GM23338 (cell line): Measurements from ENCODE around the gene CYB5D1. TPM values are rescaled to one million over a fixed set of nuclear protein-coding genes. Genes with fewer than 3 reads are reported as not detected.
A peak's percentile ranks its signal among the peaks of the same experiment; 100 is the strongest.

Experiments
- ATAC-seq: fragments of 200-7000 bp; cut with Tn5 transposase; 3 replicates; pipeline ENCODE4 v1.9.1; 2020
- DNase-seq: peaks from one replicate; pipeline ENCODE4 v3.0.0-alpha.2; 2015; ENCODE audit warnings: low spot score
- H2AFZ ChIP-seq: fragments of 200-600 bp; sonication (generic); 2 replicates; pipeline ENCODE4 v1.8.0; 2016; ENCODE audit warnings: antibody characterized with exemption, mild to moderate bottlenecking, moderate library complexity
- H3F3A ChIP-seq: fragments of 200-600 bp; sonication (generic); replicated peaks from 2 replicates; pipeline ENCODE4 v1.8.0; 2017; ENCODE audit warnings: antibody characterized with exemption, mixed run types, low read depth
- H3K27ac ChIP-seq: fragments of 200-600 bp; sonication (generic); 2 replicates; pipeline ENCODE4 v1.6.1; 2016; ENCODE audit warnings: low read depth
- H3K27me3 ChIP-seq: fragments of 200-600 bp; sonication (generic); 2 replicates; pipeline ENCODE4 v1.8.0; 2016; ENCODE audit warnings: mild to moderate bottlenecking, mixed run types, moderate library complexity; ENCODE audit not compliant: insufficient read depth
- H3K36me3 ChIP-seq: fragments of 200-600 bp; sonication (generic); 2 replicates; pipeline ENCODE4 v1.8.0; 2016; ENCODE audit warnings: mild to moderate bottlenecking; ENCODE audit not compliant: insufficient read depth
- H3K4me1 ChIP-seq: fragments of 200-600 bp; sonication (generic); 2 replicates; pipeline ENCODE4 v1.8.0; 2016; ENCODE audit warnings: mild to moderate bottlenecking, moderate library complexity; ENCODE audit not compliant: insufficient read depth
- H3K4me2 ChIP-seq: fragments of 200-600 bp; sonication (generic); 2 replicates; pipeline ENCODE4 v1.7.1; 2017; ENCODE audit warnings: mixed run types
- H3K4me3 ChIP-seq: fragments of 200-600 bp; sonication (generic); 2 replicates; pipeline ENCODE4 v1.6.1; 2016; ENCODE audit warnings: mixed run types
- H3K79me2 ChIP-seq: fragments of 200-600 bp; sonication (generic); replicated peaks from 2 replicates; pipeline ENCODE4 v1.8.0; 2017; ENCODE audit warnings: mild to moderate bottlenecking; ENCODE audit not compliant: insufficient read depth
- H3K9me2 ChIP-seq: fragments of 200-600 bp; sonication (generic); 2 replicates; pipeline ENCODE4 v1.8.0; 2017; ENCODE audit not compliant: insufficient read depth
- H4K20me1 ChIP-seq: fragments of 200-600 bp; sonication (generic); replicated peaks from 2 replicates; pipeline ENCODE4 v1.8.0; 2017; ENCODE audit warnings: mild to moderate bottlenecking; ENCODE audit not compliant: insufficient read depth
- H3K27ac Mint-ChIP-seq: 2 replicates; pipeline ENCODE4 v1.8.0; 2020; ENCODE audit warnings: inconsistent platforms, mild to moderate bottlenecking, moderate library complexity, mixed read lengths
- H3K27me3 Mint-ChIP-seq: 3 replicates; pipeline ENCODE4 v1.8.0; 2022; ENCODE audit warnings: low read depth, mild to moderate bottlenecking, moderate library complexity, mixed read lengths, inconsistent platforms; ENCODE audit not compliant: insufficient read depth, poor library complexity
- H3K36me3 Mint-ChIP-seq: 3 replicates; pipeline ENCODE4 v1.8.0; 2021; ENCODE audit warnings: low read depth, mild to moderate bottlenecking, inconsistent platforms, moderate library complexity, mixed read lengths
- H3K4me1 Mint-ChIP-seq: 3 replicates; pipeline ENCODE4 v1.8.0; 2020; ENCODE audit warnings: mild to moderate bottlenecking, inconsistent platforms, mixed read lengths
- H3K4me3 Mint-ChIP-seq: 3 replicates; pipeline ENCODE4 v1.8.0; 2021; ENCODE audit warnings: moderate library complexity, mild to moderate bottlenecking, inconsistent platforms, mixed read lengths
- H3K9me3 Mint-ChIP-seq: 3 replicates; pipeline ENCODE4 v1.8.0; 2020; ENCODE audit warnings: moderate library complexity, mild to moderate bottlenecking, inconsistent platforms, mixed read lengths
- CREB1 ChIP-seq: fragments of 250-450 bp; sonication (Bioruptor Pico); IDR thresholded peaks from 2 replicates; pipeline ENCODE4 v1.5.0; 2020; ENCODE audit warnings: low read depth, mild to moderate bottlenecking, moderate library complexity
- ETS1 ChIP-seq: IDR thresholded peaks from 2 replicates; pipeline ENCODE4 v1.6.1; 2016; ENCODE audit warnings: antibody characterized with exemption
- EZH2 ChIP-seq: fragments of 200-600 bp; sonication (generic); IDR thresholded peaks from one replicate; pipeline ENCODE4 v1.8.0; 2017; ENCODE audit warnings: antibody characterized with exemption, mild to moderate bottlenecking, low read depth; ENCODE audit not compliant: unreplicated experiment
- POLR2AphosphoS5 ChIP-seq: IDR thresholded peaks from 2 replicates; pipeline ENCODE4 v1.6.1; 2016; ENCODE audit warnings: antibody characterized with exemption, low read depth
- ZNF114 ChIP-seq: fragments of 250-450 bp; sonication (Bioruptor Pico); IDR thresholded peaks from 2 replicates; pipeline ENCODE4 v1.5.0; 2020; ENCODE audit warnings: mild to moderate bottlenecking, moderate library complexity
- ZNF331 ChIP-seq: fragments of 250-450 bp; sonication (Bioruptor Pico); IDR thresholded peaks from 2 replicates; pipeline ENCODE4 v1.5.0; 2020; ENCODE audit warnings: low read depth, mild to moderate bottlenecking, moderate library complexity
- ZNF462 ChIP-seq: fragments of 250-450 bp; sonication (Bioruptor Pico); IDR thresholded peaks from 2 replicates; pipeline ENCODE4 v1.5.0; 2020; ENCODE audit warnings: mild to moderate bottlenecking, moderate library complexity
- long read RNA-seq: library from polyadenylated mRNA; unstranded; transcript quantifications from one replicate; pipeline ENCODE4 v2.0.0, GENCODE V29; 2020; ENCODE audit not compliant: unreplicated experiment
- polyA plus RNA-seq: library from polyadenylated mRNA; unstranded; fragments of >200 nt; fragmentation: Nextera tagmentation; extraction: Ambion mirVana; gene quantifications from 2 replicates; pipeline ENCODE4 v1.2.1, GENCODE V29; 2016
- total RNA-seq: library from RNA; depleted of rRNA; stranded (reverse); fragments of >200 nt; shearing (Covaris generic); gene quantifications from 2 replicates; pipeline ENCODE4 v1.2.3, GENCODE V29; 2014; rRNA removed
- TF ChIP-seq, protein P1 (sequence below), 2 experiments: fragments of 200-600 bp in 1 of 2; sonication (generic) in 1 of 2; conservative IDR thresholded peaks; 2 replicates each; pipeline versions ENCODE4 v1.5.1 to v1.6.1; 2016 to 2017; ENCODE audit warnings: antibody characterized with exemption in 2 of 2, low read depth in 2 of 2, mild to moderate bottlenecking in 2 of 2, moderate library complexity in 1 of 2

The CYB5D1 gene
- total RNA-seq (5.6 and 8.4 TPM in 2 replicates), polyA plus RNA-seq (2.7 and 3.5 TPM in 2 replicates)
- long read RNA-seq, partial matches to known transcripts = 0 of 3 reads
- long read RNA-seq, other reads (novel, unspliced or antisense) = 0 of 3 reads

- H3K27me3 ChIP-seq = peaks cover 40% of the 10 kb centered on the region
- Mint-ChIP-seq H3K36me3 (no peaks in the 10 kb centered on the region; the same call in 2 of the 3 replicates), H3K4me3 (no peak within 1 kb of the TSS), H3K27me3 (peaks cover 4% of the 10 kb centered on the region), H3K27ac (no peak within 1 kb of the TSS; the same call in 1 of the 2 replicates), H3K9me3 (no peaks in the 10 kb centered on the region; the same call in 2 of the 3 replicates), H3K4me1 (peaks cover 22% of the 10 kb centered on the region)
- peak within 1 kb of the TSS; percentile 30 for H2AFZ ChIP-seq
- H3K9me2 ChIP-seq = no peaks in the 10 kb centered on the region
- ATAC-seq (peak; percentile 7), DNase-seq (peak; percentile 95)
- H4K20me1 ChIP-seq = peaks cover 10% of the 10 kb centered on the region
- TF ChIP-seq ZNF114 (CRISPR knock-in tag) (no peak), ETS1 (peak; percentile 87), ZNF331 (CRISPR knock-in tag) (no peak), POLR2AphosphoS5 (peak; percentile 59), CREB1 (CRISPR knock-in tag) (0 out of 2 replicates have a peak, but pooled peaks have one; percentile 2)
- H3F3A ChIP-seq = peaks cover 14% of the 10 kb centered on the region; the same call in 1 of the 2 replicates
- H3K27ac ChIP-seq = peak within 1 kb of the TSS; percentile 65
- H3K4me3 ChIP-seq = peak within 1 kb of the TSS; percentile 55
- H3K4me1 ChIP-seq = peaks cover 41% of the 10 kb centered on the region
- peak within 1 kb of the TSS; percentile 99 for H3K4me2 ChIP-seq
- H3K36me3 ChIP-seq = no peaks in the 10 kb centered on the region; the same call in 1 of the 2 replicates
- peaks cover 7% of the 10 kb centered on the region for H3K79me2 ChIP-seq
These were observed at the start of gene CYB5D1 for GRCh38 chr17:7857713-7858521. CYB5D1 (plus strand) TSS chr17:7858003; CDS start chr17:7858135, 132 bp downstream.

- H3K27me3 ChIP-seq = no peaks in the 10 kb centered on the region
- no peak overlapping the region for H3K4me2 ChIP-seq
- H3K79me2 ChIP-seq = no peaks in the 10 kb centered on the region
- H3K4me1 ChIP-seq = no peaks in the 10 kb centered on the region
- no peaks in the 10 kb centered on the region for H3F3A ChIP-seq
- H3K4me3 ChIP-seq = no peak overlapping the region
- H3K4me1 Mint-ChIP-seq = no peaks in the 10 kb centered on the region
- H3K27ac ChIP-seq = no peak overlapping the region
- ATAC-seq (no peak), DNase-seq (no peak)
- no peak overlapping the region for H2AFZ ChIP-seq
- H3K4me3 Mint-ChIP-seq = no peak overlapping the region
- no peaks in the 10 kb centered on the region for H3K36me3 ChIP-seq
- H3K27ac Mint-ChIP-seq = no peak overlapping the region
- H3K9me2 ChIP-seq = no peaks in the 10 kb centered on the region
- no peaks in the 10 kb centered on the region; the same call in 2 of the 3 replicates for H3K9me3 Mint-ChIP-seq
- H3K27me3 Mint-ChIP-seq = peaks cover 4% of the 10 kb centered on the region
- no peaks in the 10 kb centered on the region for H4K20me1 ChIP-seq
- no peaks in the 10 kb centered on the region for H3K36me3 Mint-ChIP-seq
- no peak for TF ChIP-seq ZNF462 (CRISPR knock-in tag)
- TF ChIP-seq, protein P1, sequence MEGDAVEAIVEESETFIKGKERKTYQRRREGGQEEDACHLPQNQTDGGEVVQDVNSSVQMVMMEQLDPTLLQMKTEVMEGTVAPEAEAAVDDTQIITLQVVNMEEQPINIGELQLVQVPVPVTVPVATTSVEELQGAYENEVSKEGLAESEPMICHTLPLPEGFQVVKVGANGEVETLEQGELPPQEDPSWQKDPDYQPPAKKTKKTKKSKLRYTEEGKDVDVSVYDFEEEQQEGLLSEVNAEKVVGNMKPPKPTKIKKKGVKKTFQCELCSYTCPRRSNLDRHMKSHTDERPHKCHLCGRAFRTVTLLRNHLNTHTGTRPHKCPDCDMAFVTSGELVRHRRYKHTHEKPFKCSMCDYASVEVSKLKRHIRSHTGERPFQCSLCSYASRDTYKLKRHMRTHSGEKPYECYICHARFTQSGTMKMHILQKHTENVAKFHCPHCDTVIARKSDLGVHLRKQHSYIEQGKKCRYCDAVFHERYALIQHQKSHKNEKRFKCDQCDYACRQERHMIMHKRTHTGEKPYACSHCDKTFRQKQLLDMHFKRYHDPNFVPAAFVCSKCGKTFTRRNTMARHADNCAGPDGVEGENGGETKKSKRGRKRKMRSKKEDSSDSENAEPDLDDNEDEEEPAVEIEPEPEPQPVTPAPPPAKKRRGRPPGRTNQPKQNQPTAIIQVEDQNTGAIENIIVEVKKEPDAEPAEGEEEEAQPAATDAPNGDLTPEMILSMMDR (conservative IDR thresholded peaks at IDR 0.05; ENCODE audit: low read depth in 2 of 2) = no peak
- TF ChIP-seq POLR2AphosphoS5 = no peak
- no peak for TF ChIP-seq EZH2
These were observed 48.6 kb upstream of the CYB5D1 start for GRCh38 chr17:7809086-7809790.
